Measurements from ENCODE around the gene WNT9A.

WNT9A gene

GRCh38 chr1:227891223-227891954 lies 56.3 kb downstream of the WNT9A start:
- peak; percentile 3 for DNase-seq
- Histone ChIP-seq H3K4me3 (ENCODE audit: low read depth, low read length) (no peak overlapping the region), H3K9me3 (no peaks in the 10 kb centered on the region), H3K36me3 (no peaks in the 10 kb centered on the region), H3K4me1 (no peaks in the 10 kb centered on the region), H3K27me3 (no peaks in the 10 kb centered on the region)
- TF ChIP-seq CTCF (IDR thresholded peaks at IDR 0.05; ENCODE audit: low read depth, low read length) = no peak

GRCh38 chr1:227890451-227891222 lies 57.1 kb downstream of the WNT9A start:
- no peak overlapping the region for H3K4me3 ChIP-seq (ENCODE audit: low read depth, low read length)
- H3K27me3 ChIP-seq = no peaks in the 10 kb centered on the region
- no peaks in the 10 kb centered on the region for H3K36me3 ChIP-seq
- H3K9me3 ChIP-seq = no peaks in the 10 kb centered on the region
- H3K4me1 ChIP-seq = no peaks in the 10 kb centered on the region
- no peak for TF ChIP-seq CTCF (IDR thresholded peaks at IDR 0.05; ENCODE audit: low read depth, low read length)
- DNase-seq = peak; percentile 2

GRCh38 chr1:227889863-227890405 lies 57.8 kb downstream of the WNT9A start:
- H3K36me3 ChIP-seq = no peaks in the 10 kb centered on the region
- H3K9me3 ChIP-seq = no peaks in the 10 kb centered on the region
- DNase-seq = no peak
- H3K27me3 ChIP-seq = no peaks in the 10 kb centered on the region
- H3K4me1 ChIP-seq = no peaks in the 10 kb centered on the region
- H3K4me3 ChIP-seq (ENCODE audit: low read depth, low read length) = no peak overlapping the region
- TF ChIP-seq CTCF (IDR thresholded peaks at IDR 0.05; ENCODE audit: low read depth, low read length) = no peak

- no peak for TF ChIP-seq CTCF (IDR thresholded peaks at IDR 0.05; ENCODE audit: low read depth, low read length)
- no peaks in the 10 kb centered on the region for H3K4me1 ChIP-seq
- peak; percentile 6 for DNase-seq
- H3K36me3 ChIP-seq = no peaks in the 10 kb centered on the region
- H3K4me3 ChIP-seq (ENCODE audit: low read depth, low read length) = no peak overlapping the region
- no peaks in the 10 kb centered on the region for H3K27me3 ChIP-seq
- no peaks in the 10 kb centered on the region for H3K9me3 ChIP-seq
Observed at GRCh38 chr1:227889047-227889862, 58.5 kb downstream of the WNT9A start.

GRCh38 chr1:227888404-227889046 lies 59.2 kb downstream of the WNT9A start:
- TF ChIP-seq CTCF (IDR thresholded peaks at IDR 0.05; ENCODE audit: low read depth, low read length) = no peak
- H3K27me3 ChIP-seq = no peaks in the 10 kb centered on the region
- no peaks in the 10 kb centered on the region for H3K36me3 ChIP-seq
- H3K9me3 ChIP-seq = no peaks in the 10 kb centered on the region
- no peak for DNase-seq
- H3K4me1 ChIP-seq = no peaks in the 10 kb centered on the region
- H3K4me3 ChIP-seq (ENCODE audit: low read depth, low read length) = no peak overlapping the region

Data from BE2C (cell line).